H1 (cell line): Measurements from ENCODE around the gene HGD. TPM values are rescaled to one million over a fixed set of nuclear protein-coding genes. Genes with fewer than 3 reads are reported as not detected.

Experiments used
- CTCF ChIA-PET: fragments of 300-600 bp; sonication (Branson Sonifier 250); formaldehyde crosslinking; loops from one replicate; lab custom pipeline; 2021; ENCODE audit not compliant: partially characterized antibody; lab: Charles Lee
- POLR2A ChIA-PET: fragments of 300-600 bp; sonication (Branson Sonifier 250); formaldehyde crosslinking; loops from one replicate; lab custom pipeline; 2021; ENCODE audit warnings: inconsistent platforms; ENCODE audit not compliant: partially characterized antibody; lab: Charles Lee
- DNase-seq, 2 experiments: peaks; one replicate each; pipeline versions ENCODE4 v3.0.0 to v3.0.0-alpha.2; 2010 to 2022; ENCODE audit warnings: low spot score in 2 of 2, low read depth in 1 of 2, mixed read lengths in 1 of 2
- FAIRE-seq: peaks from 2 replicates; lab custom pipeline; 2011; peaks lifted over from hg19 to GRCh38; lab: Jason Lieb, UNC
- H2AFZ ChIP-seq: 2 replicates; pipeline ENCODE4 v1.8.1; 2012; ENCODE audit warnings: low read length, inconsistent platforms
- H2AK5ac ChIP-seq: 2 replicates; pipeline ENCODE4 v1.6.1; 2013; ENCODE audit warnings: low read depth, low read length
- H2BK120ac ChIP-seq: replicated peaks from 2 replicates; pipeline ENCODE3; 2013; ENCODE audit warnings: low read depth, low read length, inconsistent platforms
- H2BK12ac ChIP-seq: 2 replicates; pipeline ENCODE4 v1.6.1; 2013; ENCODE audit warnings: low read depth, low read length
- H2BK15ac ChIP-seq: 2 replicates; pipeline ENCODE4 v1.6.1; 2013; ENCODE audit warnings: low read length
- H2BK20ac ChIP-seq: 2 replicates; pipeline ENCODE4 v1.6.1; 2013; ENCODE audit warnings: low read length
- H2BK5ac ChIP-seq: 2 replicates; pipeline ENCODE4 v1.6.1; 2013; ENCODE audit warnings: low read depth, low read length
- H3K14ac ChIP-seq: 2 replicates; pipeline ENCODE4 v1.6.1; 2013; ENCODE audit warnings: inconsistent platforms; ENCODE audit not compliant: insufficient read length
- H3K18ac ChIP-seq: 2 replicates; pipeline ENCODE4 v1.6.1; 2013; ENCODE audit warnings: low read length; ENCODE audit errors: extremely low read depth
- H3K23ac ChIP-seq: 2 replicates; pipeline ENCODE4 v1.6.1; 2013; ENCODE audit warnings: inconsistent platforms; ENCODE audit not compliant: insufficient read length
- H3K23me2 ChIP-seq: 2 replicates; pipeline ENCODE4 v1.6.1; 2013; ENCODE audit warnings: low read depth, low read length
- H3K27ac ChIP-seq: 2 replicates; pipeline ENCODE4 v1.6.1; 2011; ENCODE audit warnings: low read depth, low read length, inconsistent platforms
- H3K27me3 ChIP-seq, 4 experiments: replicated peaks in 1 of 4; 1 replicate in 1 of 4; 2 replicates in 3 of 4; pipeline versions ENCODE4 v1.6.1 to v1.8.1; 2011 to 2013; ENCODE audit warnings: low read length in 3 of 4, mild to moderate bottlenecking in 3 of 4, inconsistent platforms in 2 of 4, mixed read lengths in 2 of 4, moderate library complexity in 1 of 4; ENCODE audit not compliant: control insufficient read depth in 3 of 4, insufficient read depth in 3 of 4; ENCODE audit errors: extremely low read depth in 1 of 4
- H3K36me3 ChIP-seq, 4 experiments: 2 replicates each; pipeline versions ENCODE4 v1.6.1 to v1.8.1; 2011 to 2013; ENCODE audit warnings: mild to moderate bottlenecking in 4 of 4, low read length in 3 of 4, moderate library complexity in 2 of 4, control low read depth in 1 of 4, inconsistent platforms in 1 of 4; ENCODE audit not compliant: insufficient read depth in 4 of 4, control insufficient read depth in 2 of 4
- H3K4ac ChIP-seq: replicated peaks from 2 replicates; pipeline ENCODE3; 2013; ENCODE audit warnings: low read length, low read depth, mixed read lengths, inconsistent platforms; ENCODE audit not compliant: insufficient read length
- H3K4me1 ChIP-seq, 4 experiments: replicated peaks in 1 of 4; 1 replicate in 1 of 4; 2 replicates in 3 of 4; pipeline versions ENCODE4 v1.6.1 to v1.8.1; 2011 to 2013; ENCODE audit warnings: low read length in 3 of 4, inconsistent platforms in 2 of 4, mixed read lengths in 1 of 4; ENCODE audit not compliant: insufficient read depth in 4 of 4, control insufficient read depth in 3 of 4
- H3K4me2 ChIP-seq, 2 experiments: 2 replicates each; pipeline versions ENCODE4 v1.6.1 to v1.8.1; 2011 to 2013; ENCODE audit warnings: low read depth in 2 of 2, low read length in 2 of 2, control low read depth in 1 of 2, inconsistent platforms in 1 of 2, mild to moderate bottlenecking in 1 of 2; ENCODE audit not compliant: insufficient read depth in 1 of 2
- H3K4me3 ChIP-seq, 4 experiments: fragments of 200-600, 300-600 bp in 1 of 4; sonication (generic), shearing (Covaris generic), sonication (Bioruptor Twin) in 1 of 4; 2 replicates each; pipeline versions ENCODE4 v1.5.1 to v1.8.1; 2011 to 2016; ENCODE audit warnings: low read length in 4 of 4, low read depth in 3 of 4, control low read depth in 2 of 4, inconsistent platforms in 2 of 4, mild to moderate bottlenecking in 2 of 4, mixed read lengths in 1 of 4, moderate library complexity in 1 of 4; ENCODE audit not compliant: insufficient read depth in 2 of 4; ENCODE audit errors: extremely low read depth in 1 of 4
- H3K56ac ChIP-seq: replicated peaks from 2 replicates; pipeline ENCODE3; 2013; ENCODE audit warnings: low read depth, mild to moderate bottlenecking, mixed read lengths, low read length, inconsistent platforms; ENCODE audit not compliant: insufficient read length
- H3K79me1 ChIP-seq: 2 replicates; pipeline ENCODE4 v1.6.1; 2013; ENCODE audit warnings: low read depth, low read length, control low read depth
- H3K79me2 ChIP-seq, 2 experiments: 2 replicates each; pipeline versions ENCODE4 v1.6.1 to v1.8.1; 2012 to 2013; ENCODE audit warnings: low read length in 2 of 2, mild to moderate bottlenecking in 2 of 2, inconsistent platforms in 1 of 2; ENCODE audit not compliant: insufficient read depth in 2 of 2, control insufficient read depth in 1 of 2
- H3K9ac ChIP-seq, 4 experiments: replicated peaks in 1 of 4; 1 replicate in 1 of 4; 2 replicates in 3 of 4; pipeline versions ENCODE4 v1.6.1 to v1.8.1; 2011 to 2013; ENCODE audit warnings: low read depth in 3 of 4, low read length in 3 of 4, control low read depth in 2 of 4, mild to moderate bottlenecking in 2 of 4, moderate library complexity in 2 of 4, inconsistent platforms in 1 of 4; ENCODE audit errors: extremely low read depth in 1 of 4
- H3K9me3 ChIP-seq, 2 experiments: 2 replicates each; pipeline versions ENCODE4 v1.6.1 to v1.8.1; 2012 to 2013; ENCODE audit warnings: mild to moderate bottlenecking in 2 of 2, moderate library complexity in 2 of 2, control low read depth in 1 of 2, inconsistent platforms in 1 of 2, low read depth in 1 of 2, low read length in 1 of 2, mixed read lengths in 1 of 2; ENCODE audit not compliant: insufficient read depth in 2 of 2
- H4K20me1 ChIP-seq, 2 experiments: replicated peaks in 1 of 2; 2 replicates each; pipeline versions ENCODE3 to v1.8.1; 2011 to 2013; ENCODE audit warnings: inconsistent platforms in 2 of 2, low read length in 2 of 2, mild to moderate bottlenecking in 1 of 2; ENCODE audit not compliant: insufficient read depth in 2 of 2, control insufficient read depth in 1 of 2
- H4K5ac ChIP-seq: 2 replicates; pipeline ENCODE4 v1.6.1; 2013; ENCODE audit warnings: low read length, low read depth, mixed read lengths, inconsistent platforms; ENCODE audit not compliant: insufficient read length
- H4K8ac ChIP-seq: 2 replicates; pipeline ENCODE4 v1.8.0; 2013; ENCODE audit warnings: mild to moderate bottlenecking, moderate library complexity, low read length, inconsistent platforms; ENCODE audit not compliant: insufficient read depth; ENCODE audit errors: extremely low read depth
- H4K91ac ChIP-seq: replicated peaks from 2 replicates; pipeline ENCODE3; 2013; ENCODE audit warnings: low read length, mixed read lengths, inconsistent platforms; ENCODE audit not compliant: insufficient read length
- BACH1 ChIP-seq: IDR thresholded peaks from 2 replicates; pipeline ENCODE4 v1.6.1; 2012; ENCODE audit warnings: low read length, improper control_type of control experiment
- BCL11A ChIP-seq, 2 experiments: IDR thresholded peaks; one replicate each; pipeline ENCODE4 v1.6.1; 2011; ENCODE audit warnings: low read depth in 2 of 2, low read length in 2 of 2, mild to moderate bottlenecking in 2 of 2
- EZH2 ChIP-seq: fragments of 200-600 bp; sonication (generic); IDR thresholded peaks from 2 replicates; pipeline ENCODE4 v1.7.1; 2012; ENCODE audit warnings: low read depth, mild to moderate bottlenecking, moderate library complexity, low read length, inconsistent platforms; ENCODE audit not compliant: severe bottlenecking
- HDAC2 ChIP-seq, 2 experiments: fragments of 300-600 bp in 1 of 2; sonication (generic) in 1 of 2; IDR thresholded peaks; 2 replicates each; pipeline ENCODE4 v1.6.1; 2011 to 2012; ENCODE audit warnings: low read depth in 2 of 2, low read length in 2 of 2, mild to moderate bottlenecking in 2 of 2, moderate library complexity in 2 of 2, borderline replicate concordance in 1 of 2, inconsistent platforms in 1 of 2
- NANOG ChIP-seq: IDR thresholded peaks from 2 replicates; pipeline ENCODE4 v1.6.1; 2011; ENCODE audit warnings: low read length, low read depth, mild to moderate bottlenecking, inconsistent platforms; ENCODE audit not compliant: insufficient read depth, poor library complexity, severe bottlenecking
- NRF1 ChIP-seq: IDR thresholded peaks from 2 replicates; pipeline ENCODE4 v1.6.1; 2011; ENCODE audit warnings: mild to moderate bottlenecking, low read depth, low read length, improper control_type of control experiment
- PHF8 ChIP-seq: fragments of 200-600 bp; sonication (generic); conservative IDR thresholded peaks from 2 replicates; pipeline ENCODE4 v1.7.1; 2012; ENCODE audit warnings: low read depth, mild to moderate bottlenecking, inconsistent platforms, low read length, moderate library complexity
- POU5F1 ChIP-seq: IDR thresholded peaks from 2 replicates; pipeline ENCODE4 v1.6.1; 2011; ENCODE audit warnings: low read depth, mild to moderate bottlenecking, low read length, moderate library complexity
- SP4 ChIP-seq: IDR thresholded peaks from 2 replicates; pipeline ENCODE4 v1.6.1; 2012; ENCODE audit warnings: low read length, inconsistent platforms
- SRF ChIP-seq: IDR thresholded peaks from 2 replicates; pipeline ENCODE4 v1.6.1; 2011; ENCODE audit warnings: mild to moderate bottlenecking, low read depth, low read length, moderate library complexity
- WGBS, 2 experiments: shearing (Covaris generic) in 1 of 2; methylation state at CpG; one replicate each; pipeline versions ENCODE4 v1.1.6 to v1.1.7; 2013 to 2015; ENCODE audit warnings: low lambda C conversion rate in 2 of 2, mixed read lengths in 2 of 2, inconsistent platforms in 1 of 2, low coverage in 1 of 2, missing lambda C conversion rate in 1 of 2; ENCODE audit not compliant: insufficient replicate concordance in 2 of 2, insufficient coverage in 1 of 2, insufficient read length in 1 of 2; ENCODE audit errors: extremely low coverage in 1 of 2, missing lambda C conversion rate in 1 of 2; 5-methylcytosine and 5-hydroxymethylcytosine counted together
- polyA plus RNA-seq, 7 experiments: library from polyadenylated mRNA; depleted of rRNA in 3 of 7; stranded (reverse) in 5 of 7; unstranded in 2 of 7; fragments of >200 nt in 5 of 7; fragments of 200-250 nt in 2 of 7; gene quantifications; 1 replicate in 5 of 7; 2 replicates in 1 of 7; 4 replicates in 1 of 7; pipeline versions ENCODE4 v1.2.1 to v1.2.3, GENCODE V29; 2011 to 2013; ENCODE audit warnings: missing spikeins in 2 of 7, mixed read lengths in 2 of 7
- total RNA-seq: library from RNA; stranded (reverse); fragmentation: NEBNext Ultra II Directional; extraction: Animal tissue kit (Norgen Biotek cat#: 25700); gene quantifications from 2 replicates; pipeline ENCODE4 v1.2.1, GENCODE V29; 2021

The HGD gene
- total and polyA plus RNA-seq, 2 of the 8 experiments (the other 6 are each of a cell fraction or from before 2014, with no cell fraction given): 0.11 TPM; not detected in 1

DNA sequence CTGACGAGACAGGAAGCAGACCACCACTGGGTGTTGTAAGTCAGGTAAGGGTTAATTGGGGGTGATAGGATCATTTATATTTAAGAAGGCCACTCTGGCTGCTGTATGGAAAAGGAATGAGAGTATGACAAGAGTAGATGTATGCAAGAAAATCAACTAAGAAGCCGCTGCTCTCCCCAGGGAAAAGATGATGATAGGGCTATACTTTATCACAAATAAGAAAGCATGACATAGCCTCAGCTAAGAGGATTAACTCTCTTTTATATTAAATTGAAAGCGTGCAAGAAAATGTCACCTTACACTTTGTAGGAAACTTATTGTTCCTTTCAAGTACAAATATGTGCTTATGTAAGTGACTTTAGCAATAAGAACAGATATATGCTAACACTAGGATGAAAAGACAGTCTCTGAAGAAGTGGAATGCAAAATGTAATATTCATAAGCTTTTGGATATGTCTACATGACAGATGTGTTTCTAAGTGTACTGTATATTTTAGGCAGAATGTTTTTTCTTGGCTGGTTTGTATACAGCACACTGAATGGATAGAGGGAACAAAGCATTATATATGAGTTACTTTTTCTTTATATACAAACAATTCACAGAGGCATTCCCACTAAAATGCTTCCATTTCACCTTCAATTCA is 94.6 kb downstream of the HGD start:
- no peak overlapping the region for H3K56ac ChIP-seq
- no peak overlapping the region for H3K4ac ChIP-seq
- H2AK5ac ChIP-seq: no peak overlapping the region
- no peak overlapping the region for H2BK15ac ChIP-seq
- H3K4me1 ChIP-seq: no peaks in the 10 kb centered on the region
- no peak overlapping the region for H3K4me2 ChIP-seq
- no peak overlapping the region for H2BK5ac ChIP-seq
- POLR2A ChIA-PET: interaction anchor here (0.7 kb wide), 1 partner anchor 219 kb away, joined by 3 read pairs; no protein-coding TSS in a partner anchor
- no peak overlapping the region for H4K8ac ChIP-seq
- H3K23me2 ChIP-seq: no peaks in the 10 kb centered on the region; the same call in 1 of the 2 replicates
- H3K23ac ChIP-seq: no peak overlapping the region
- CTCF ChIA-PET: no interaction called here
- H4K5ac ChIP-seq: no peak overlapping the region
- H3K27ac ChIP-seq: no peak overlapping the region
- no peaks in the 10 kb centered on the region for H3K27me3 ChIP-seq
- H2BK12ac ChIP-seq: no peak overlapping the region
- H3K79me2 ChIP-seq: no peaks in the 10 kb centered on the region
- H3K79me1 ChIP-seq: no peaks in the 10 kb centered on the region
- H3K4me3 ChIP-seq: no peak overlapping the region
- 92% methylated on average over 3 of the region's 3 CpGs; no CpG with 5 or more reads in 1 of the 2 experiments for WGBS, 2 experiments
- no peaks in the 10 kb centered on the region for H3K36me3 ChIP-seq
- H3K9me3 ChIP-seq: peaks cover 0 to 4% of the 10 kb centered on the region in 2 experiments; a peak in 1 of 4 replicates
- no peak overlapping the region for H3K9ac ChIP-seq
- TF ChIP-seq BACH1 (no peak), BCL11A (IDR thresholded peaks at IDR 0.05; ENCODE audit: low read depth in 2 of 2, low read length in 2 of 2) (no peak), EZH2 (no peak), HDAC2 (IDR thresholded peaks at IDR 0.05; ENCODE audit: borderline replicate concordance in 1 of 2, low read depth in 2 of 2, low read length in 2 of 2) (no peak), POU5F1 (no peak), NRF1 (no peak), NANOG (no peak), PHF8 (no peak), SP4 (no peak), SRF (no peak)
- no peak overlapping the region for H4K91ac ChIP-seq
- H2AFZ ChIP-seq: no peak overlapping the region
- no peak overlapping the region for H2BK20ac ChIP-seq
- FAIRE-seq (no peak), DNase-seq (no peak)
- no peaks in the 10 kb centered on the region for H4K20me1 ChIP-seq
- H3K18ac ChIP-seq: no peak overlapping the region
- no peak overlapping the region for H2BK120ac ChIP-seq
- H3K14ac ChIP-seq: no peak overlapping the region
